ENCODE measurements around the gene POU2F3. TPM values are rescaled to one million over a fixed set of nuclear protein-coding genes. Genes with fewer than 3 reads are reported as not detected.

Gene POU2F3
- total RNA-seq, 2 experiments from 2014 or later, result not detected

GRCh38 chr11:120330045-120330444 is 90.1 kb downstream of the POU2F3 start:
- ChIA-PET POLR2A (no interaction called here), CTCF (no interaction called here)
- intact Hi-C loops (cut with micrococcal nuclease), result loop anchor here (10.0 kb wide), 3 partner anchors 175 to 865 kb away; no protein-coding TSS in a partner anchor
- H3K27me3 Mint-ChIP-seq, result peaks cover 26% of the 10 kb centered on the region
- DNase-seq, result no peak
- H3K9me3 Mint-ChIP-seq, result no peaks in the 10 kb centered on the region
- H3K27ac Mint-ChIP-seq, result no peak overlapping the region
- no peak overlapping the region for H3K4me3 Mint-ChIP-seq
- H3K4me1 Mint-ChIP-seq (ENCODE audit: low read depth), result peaks cover 18% of the 10 kb centered on the region
- no peaks in the 10 kb centered on the region for H3K36me3 Mint-ChIP-seq

GRCh38 chr11:120331301-120331996 is 91.5 kb downstream of the POU2F3 start:
- H3K27ac Mint-ChIP-seq, result no peak overlapping the region
- no peak overlapping the region for H3K4me3 Mint-ChIP-seq

GRCh38 chr11:120332822-120333716 is 93.1 kb downstream of the POU2F3 start:
- H3K27me3 Mint-ChIP-seq, result peaks cover 24% of the 10 kb centered on the region
- H3K4me3 Mint-ChIP-seq, result no peak overlapping the region
- H3K4me1 Mint-ChIP-seq (ENCODE audit: low read depth), result peaks cover 16% of the 10 kb centered on the region
- DNase-seq, result no peak
- intact Hi-C loops (cut with micrococcal nuclease), result loop anchor here (10.0 kb wide), 3 partner anchors 172 to 862 kb away; no protein-coding TSS in a partner anchor
- ChIA-PET POLR2A (no interaction called here), CTCF (interaction anchor here (1.8 to 2.2 kb wide), 2 partner anchors 84 to 352 kb away, joined by 4 to 7 read pairs; no protein-coding TSS in a partner anchor)
- no peak overlapping the region for H3K27ac Mint-ChIP-seq
- peaks cover 6% of the 10 kb centered on the region for H3K36me3 Mint-ChIP-seq
- H3K9me3 Mint-ChIP-seq, result no peaks in the 10 kb centered on the region

More at GRCh38 chr11:120331301-120331996, 91.5 kb downstream of the POU2F3 start:
- DNase-seq, result no peak
- Mint-ChIP-seq H3K9me3 (no peaks in the 10 kb centered on the region), H3K27me3 (peaks cover 18% of the 10 kb centered on the region), H3K36me3 (no peaks in the 10 kb centered on the region), H3K4me1 (ENCODE audit: low read depth) (peaks cover 12% of the 10 kb centered on the region)
- CTCF ChIA-PET, result interaction anchor here (1.8 kb wide), 1 partner anchor 354 kb away, joined by 7 read pairs; no protein-coding TSS in a partner anchor
- POLR2A ChIA-PET, result no interaction called here
- intact Hi-C loops (cut with micrococcal nuclease), result loop anchor here (10.0 kb wide), 3 partner anchors 173 to 863 kb away; no protein-coding TSS in a partner anchor

GRCh38 chr11:120333801-120334200 is 93.9 kb downstream of the POU2F3 start:
- H3K27ac Mint-ChIP-seq, result no peak overlapping the region
- peaks cover 29% of the 10 kb centered on the region for H3K27me3 Mint-ChIP-seq
- peaks cover 6% of the 10 kb centered on the region for H3K36me3 Mint-ChIP-seq
- CTCF ChIA-PET, result interaction anchor here (0.6 to 2.9 kb wide), 6 partner anchors 10 to 1802 kb away, joined by 3 to 31 read pairs (median 8); no protein-coding TSS in a partner anchor
- no peak for DNase-seq
- POLR2A ChIA-PET, result no interaction called here
- H3K9me3 Mint-ChIP-seq, result no peaks in the 10 kb centered on the region
- no peak overlapping the region for H3K4me3 Mint-ChIP-seq
- intact Hi-C loops (cut with micrococcal nuclease), result loop anchor here (10.0 kb wide), 3 partner anchors 171 to 861 kb away; no protein-coding TSS in a partner anchor
- peaks cover 21% of the 10 kb centered on the region for H3K4me1 Mint-ChIP-seq (ENCODE audit: low read depth)

GRCh38 chr11:120334332-120334731 is 94.4 kb downstream of the POU2F3 start:
- Mint-ChIP-seq H3K4me3 (no peak overlapping the region), H3K27me3 (peaks cover 30% of the 10 kb centered on the region), H3K4me1 (ENCODE audit: low read depth) (peaks cover 21% of the 10 kb centered on the region), H3K27ac (no peak overlapping the region), H3K36me3 (peaks cover 6% of the 10 kb centered on the region), H3K9me3 (no peaks in the 10 kb centered on the region)
- DNase-seq, result no peak
- ChIA-PET CTCF (interaction anchor here (0.6 to 2.9 kb wide), 12 partner anchors 11 to 1801 kb away, joined by 3 to 31 read pairs (median 4); no protein-coding TSS in a partner anchor), POLR2A (no interaction called here)
- intact Hi-C loops (cut with micrococcal nuclease), result loop anchor here (10.0 kb wide), 3 partner anchors 170 to 860 kb away; no protein-coding TSS in a partner anchor

GRCh38 chr11:120334894-120335462 is 95.0 kb downstream of the POU2F3 start:
- H3K27ac Mint-ChIP-seq, result no peak overlapping the region
- POLR2A ChIA-PET, result no interaction called here
- H3K4me1 Mint-ChIP-seq (ENCODE audit: low read depth), result peaks cover 25% of the 10 kb centered on the region
- CTCF ChIA-PET, result interaction anchor here (0.6 to 2.9 kb wide), 26 partner anchors 9 to 617 kb away, joined by 3 to 31 read pairs (median 4); partner anchors contain the start of gene GRIK4
- peaks cover 6% of the 10 kb centered on the region for H3K36me3 Mint-ChIP-seq
- H3K9me3 Mint-ChIP-seq, result no peaks in the 10 kb centered on the region
- H3K4me3 Mint-ChIP-seq, result peak overlapping the region; percentile 66
- DNase-seq, result peak; percentile 55
- peaks cover 37% of the 10 kb centered on the region for H3K27me3 Mint-ChIP-seq
- intact Hi-C loops (cut with micrococcal nuclease), result loop anchor here (10.0 kb wide), 3 partner anchors 170 to 860 kb away; no protein-coding TSS in a partner anchor

GRCh38 chr11:120335556-120335907 is 95.6 kb downstream of the POU2F3 start:
- intact Hi-C loops (cut with micrococcal nuclease), result loop anchor here (10.0 kb wide), 3 partner anchors 169 to 859 kb away; no protein-coding TSS in a partner anchor
- no peak for DNase-seq
- H3K4me3 Mint-ChIP-seq, result peak overlapping the region; percentile 52
- POLR2A ChIA-PET, result no interaction called here
- H3K27me3 Mint-ChIP-seq, result peaks cover 38% of the 10 kb centered on the region
- H3K4me1 Mint-ChIP-seq (ENCODE audit: low read depth), result peaks cover 29% of the 10 kb centered on the region
- no peak overlapping the region for H3K27ac Mint-ChIP-seq
- CTCF ChIA-PET, result interaction anchor here (0.6 to 2.9 kb wide), 26 partner anchors 9 to 617 kb away, joined by 3 to 31 read pairs (median 4); partner anchors contain the start of gene GRIK4
- no peaks in the 10 kb centered on the region for H3K9me3 Mint-ChIP-seq
- H3K36me3 Mint-ChIP-seq, result peaks cover 7% of the 10 kb centered on the region

GRCh38 chr11:120335908-120336640 is 96.1 kb downstream of the POU2F3 start, which contains the start of gene ARHGEF12:
Gene ARHGEF12 (plus strand): TSS chr11:120336413. CDS start chr11:120337244, 831 bp downstream.
- ChIA-PET CTCF (interaction anchor here (0.9 to 2.9 kb wide), 12 partner anchors 9 to 350 kb away, joined by 3 to 31 read pairs (median 4); partner anchors contain the start of gene GRIK4), POLR2A (no interaction called here)
- peak within 1 kb of the TSS; percentile 88 for H3K4me3 Mint-ChIP-seq
- peaks cover 34% of the 10 kb centered on the region for H3K4me1 Mint-ChIP-seq (ENCODE audit: low read depth)
- no peaks in the 10 kb centered on the region for H3K9me3 Mint-ChIP-seq
- H3K27me3 Mint-ChIP-seq, result peaks cover 37% of the 10 kb centered on the region
- DNase-seq, result peak; percentile 88
- intact Hi-C loops (cut with micrococcal nuclease), result loop anchor here (1.0 to 10.0 kb wide), 6 partner anchors 8 to 859 kb away; no protein-coding TSS in a partner anchor
- H3K36me3 Mint-ChIP-seq, result peaks cover 8% of the 10 kb centered on the region
- H3K27ac Mint-ChIP-seq, result no peak within 1 kb of the TSS

GRCh38 chr11:120336641-120337354 is 96.9 kb downstream of the POU2F3 start:
- Mint-ChIP-seq H3K9me3 (no peaks in the 10 kb centered on the region), H3K27me3 (peaks cover 40% of the 10 kb centered on the region), H3K4me3 (peak overlapping the region; percentile 88), H3K27ac (no peak overlapping the region), H3K36me3 (peaks cover 8% of the 10 kb centered on the region), H3K4me1 (ENCODE audit: low read depth) (peaks cover 34% of the 10 kb centered on the region)
- intact Hi-C loops (cut with micrococcal nuclease), result loop anchor here (1.0 to 10.0 kb wide), 6 partner anchors 8 to 858 kb away; no protein-coding TSS in a partner anchor
- ChIA-PET POLR2A (no interaction called here), CTCF (interaction anchor here (1.9 to 2.9 kb wide), 3 partner anchors 13 to 349 kb away, joined by 6 to 31 read pairs (median 9); partner anchors contain the start of gene GRIK4)
- DNase-seq, result peak; percentile 42

GRCh38 chr11:120337355-120338106 is 97.6 kb downstream of the POU2F3 start:
- intact Hi-C loops (cut with micrococcal nuclease), result loop anchor here (2.0 to 10.0 kb wide), 5 partner anchors 89 to 857 kb away; no protein-coding TSS in a partner anchor
- H3K4me3 Mint-ChIP-seq, result peak overlapping the region; percentile 88
- peak overlapping the region; percentile 15 for H3K27ac Mint-ChIP-seq
- peaks cover 11% of the 10 kb centered on the region for H3K36me3 Mint-ChIP-seq
- ChIA-PET POLR2A (no interaction called here), CTCF (no interaction called here)
- H3K9me3 Mint-ChIP-seq, result no peaks in the 10 kb centered on the region
- H3K4me1 Mint-ChIP-seq (ENCODE audit: low read depth), result peaks cover 34% of the 10 kb centered on the region
- H3K27me3 Mint-ChIP-seq, result peaks cover 47% of the 10 kb centered on the region
- DNase-seq, result no peak
